GM19099 (cell line): ENCODE results near the gene UST.

Experiments used
- POLR2A ChIP-seq: IDR thresholded peaks from 3 replicates; pipeline ENCODE4 v1.6.1; 2011; ENCODE audit warnings: low read depth; ENCODE audit not compliant: insufficient read length; ENCODE audit errors: extremely low read depth

Gene UST

GRCh38 chr6:148968771-148969602, 222.2 kb downstream of the UST start:
- no peak for TF ChIP-seq POLR2A

GRCh38 chr6:148969603-148970061, 222.8 kb downstream of the UST start:
- TF ChIP-seq POLR2A: no peak

GRCh38 chr6:148971031-148971927, 224.4 kb downstream of the UST start:
- TF ChIP-seq POLR2A: no peak

GRCh38 chr6:148972481-148972880, 225.7 kb downstream of the UST start:
- no peak for TF ChIP-seq POLR2A

- no peak for TF ChIP-seq POLR2A
Measured at GRCh38 chr6:148973538-148974208, 226.8 kb downstream of the UST start.

- TF ChIP-seq POLR2A: no peak
Measured at GRCh38 chr6:148974351-148974750, 227.5 kb downstream of the UST start.

GRCh38 chr6:148979014-148979901, 232.4 kb downstream of the UST start:
- TF ChIP-seq POLR2A: no peak

GRCh38 chr6:148980234-148980633, 233.4 kb downstream of the UST start:
- no peak for TF ChIP-seq POLR2A

- TF ChIP-seq POLR2A: no peak
Measured at GRCh38 chr6:148981515-148981914, 234.7 kb downstream of the UST start.

- TF ChIP-seq POLR2A: no peak
Measured at GRCh38 chr6:148983101-148983761, 236.4 kb downstream of the UST start.

GRCh38 chr6:148983966-148984365, 237.1 kb downstream of the UST start:
- TF ChIP-seq POLR2A: no peak

GRCh38 chr6:148984531-148985056, 237.8 kb downstream of the UST start:
- no peak for TF ChIP-seq POLR2A

GRCh38 chr6:148985499-148985898, 238.7 kb downstream of the UST start:
- TF ChIP-seq POLR2A: no peak

GRCh38 chr6:148986608-148987007, 239.8 kb downstream of the UST start:
- TF ChIP-seq POLR2A: no peak

GRCh38 chr6:148987982-148988381, 241.2 kb downstream of the UST start:
- TF ChIP-seq POLR2A: no peak
